HFFc6 (cell line): ENCODE results near the gene VEZF1. TPM values are rescaled to one million over a fixed set of nuclear protein-coding genes. Genes with fewer than 3 reads are reported as not detected.

Experiments
- DNase-seq: peaks from one replicate; pipeline ENCODE4 v3.0.0-alpha.2; 2018
- H3K27ac Mint-ChIP-seq: 2 replicates; pipeline ENCODE4 v1.8.0; 2020; ENCODE audit warnings: mild to moderate bottlenecking, mixed read lengths
- H3K27me3 Mint-ChIP-seq: 2 replicates; pipeline ENCODE4 v1.8.0; 2021; ENCODE audit warnings: mild to moderate bottlenecking, moderate library complexity, mixed read lengths; ENCODE audit not compliant: insufficient read depth
- H3K36me3 Mint-ChIP-seq: 2 replicates; pipeline ENCODE4 v1.8.0; 2021; ENCODE audit warnings: low read depth, mixed read lengths
- H3K4me1 Mint-ChIP-seq: 2 replicates; pipeline ENCODE4 v1.8.0; 2020; ENCODE audit warnings: low read depth, mixed read lengths
- H3K4me3 Mint-ChIP-seq: 2 replicates; pipeline ENCODE4 v1.8.0; 2020; ENCODE audit warnings: mild to moderate bottlenecking, moderate library complexity, mixed read lengths
- H3K9me3 Mint-ChIP-seq: 2 replicates; pipeline ENCODE4 v1.8.0; 2020; ENCODE audit warnings: mild to moderate bottlenecking, mixed read lengths
- total RNA-seq, 6 experiments: library from RNA; stranded (reverse); fragmentation: NEBNext Ultra II Directional; extraction: Animal tissue kit (Norgen Biotek cat#: 25700); gene quantifications; 2 replicates in 1 of 6; 3 replicates in 5 of 6; pipeline ENCODE4 v1.2.3, GENCODE V29; 2021
- TF ChIP-seq, protein P1 (sequence below): fragments of 200-600 bp; sonication (generic); IDR thresholded peaks from 2 replicates; pipeline ENCODE4 v1.5.0; 2021; ENCODE audit warnings: antibody characterized with exemption, mild to moderate bottlenecking

VEZF1 gene
- total RNA-seq, 6 experiments from 2014 or later: 41.7 to 56.5 (median 51.8) TPM

DNA sequence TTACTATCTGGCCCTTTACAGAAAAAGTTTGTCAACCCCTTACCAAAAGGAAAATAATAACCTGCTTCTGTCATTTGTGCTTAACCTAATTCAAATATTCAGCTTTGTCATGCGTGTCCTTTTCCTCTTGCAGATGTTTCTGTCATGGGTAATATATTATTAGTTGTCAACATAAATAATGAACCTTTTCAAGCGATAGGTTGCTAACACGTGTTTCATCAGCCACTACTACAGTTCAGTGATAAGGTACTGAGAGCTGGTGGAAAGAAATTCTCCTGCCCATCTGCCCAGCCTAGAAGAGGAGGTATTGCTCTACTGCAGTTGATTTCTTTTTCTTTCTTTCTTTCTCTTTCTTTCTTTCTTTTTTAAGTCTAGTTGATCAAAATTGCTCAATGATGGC lies 31.0 kb upstream of the VEZF1 start:
- Mint-ChIP-seq H3K4me3 (no peak overlapping the region), H3K9me3 (no peaks in the 10 kb centered on the region), H3K27me3 (peaks cover 3% of the 10 kb centered on the region), H3K36me3 (no peaks in the 10 kb centered on the region), H3K27ac (no peak overlapping the region), H3K4me1 (no peaks in the 10 kb centered on the region)
- TF ChIP-seq, protein P1, sequence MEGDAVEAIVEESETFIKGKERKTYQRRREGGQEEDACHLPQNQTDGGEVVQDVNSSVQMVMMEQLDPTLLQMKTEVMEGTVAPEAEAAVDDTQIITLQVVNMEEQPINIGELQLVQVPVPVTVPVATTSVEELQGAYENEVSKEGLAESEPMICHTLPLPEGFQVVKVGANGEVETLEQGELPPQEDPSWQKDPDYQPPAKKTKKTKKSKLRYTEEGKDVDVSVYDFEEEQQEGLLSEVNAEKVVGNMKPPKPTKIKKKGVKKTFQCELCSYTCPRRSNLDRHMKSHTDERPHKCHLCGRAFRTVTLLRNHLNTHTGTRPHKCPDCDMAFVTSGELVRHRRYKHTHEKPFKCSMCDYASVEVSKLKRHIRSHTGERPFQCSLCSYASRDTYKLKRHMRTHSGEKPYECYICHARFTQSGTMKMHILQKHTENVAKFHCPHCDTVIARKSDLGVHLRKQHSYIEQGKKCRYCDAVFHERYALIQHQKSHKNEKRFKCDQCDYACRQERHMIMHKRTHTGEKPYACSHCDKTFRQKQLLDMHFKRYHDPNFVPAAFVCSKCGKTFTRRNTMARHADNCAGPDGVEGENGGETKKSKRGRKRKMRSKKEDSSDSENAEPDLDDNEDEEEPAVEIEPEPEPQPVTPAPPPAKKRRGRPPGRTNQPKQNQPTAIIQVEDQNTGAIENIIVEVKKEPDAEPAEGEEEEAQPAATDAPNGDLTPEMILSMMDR: no peak
- DNase-seq: no peak

DNA sequence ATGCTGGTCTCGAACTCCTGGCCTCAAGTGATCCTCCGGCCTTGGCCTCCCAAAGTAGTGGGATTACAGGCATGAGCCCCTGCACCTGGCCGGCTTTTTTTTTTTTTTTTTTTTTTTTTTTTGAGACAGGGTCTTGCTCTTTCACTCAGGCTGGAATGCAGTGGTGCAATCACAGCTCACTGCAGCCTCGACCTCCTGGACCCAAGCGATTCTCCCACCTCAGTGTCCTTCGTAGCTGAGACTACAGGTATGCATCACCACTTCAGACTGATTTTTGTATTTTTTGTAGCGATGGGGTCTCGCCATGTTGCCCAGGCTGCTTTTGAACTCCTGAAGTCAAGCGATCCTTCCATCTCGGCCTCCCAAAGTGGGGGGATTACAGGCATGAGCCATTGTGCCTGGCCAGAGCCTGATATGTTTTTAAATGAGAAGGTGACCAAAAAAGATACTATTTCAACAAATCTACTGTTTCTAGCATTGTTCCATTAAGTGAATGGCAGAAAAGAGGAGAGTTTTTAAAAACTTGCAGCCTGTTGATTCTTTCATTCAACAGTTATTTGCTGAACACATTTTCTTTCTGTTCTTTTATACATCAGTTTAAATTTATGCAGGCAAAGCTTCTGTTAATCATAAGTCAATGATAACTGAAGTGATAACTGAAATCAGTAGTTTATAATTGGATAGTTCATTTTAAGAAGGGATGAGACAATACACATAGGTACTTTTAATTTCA lies 22.2 kb upstream of the VEZF1 start:
- H3K27me3 Mint-ChIP-seq: 0 out of 2 replicates have a peak, but pooled peaks cover 3% of the 10 kb centered on the region
- H3K9me3 Mint-ChIP-seq: no peaks in the 10 kb centered on the region
- no peak for DNase-seq
- H3K4me1 Mint-ChIP-seq: peaks cover 16% of the 10 kb centered on the region
- H3K36me3 Mint-ChIP-seq: peaks cover 18% of the 10 kb centered on the region
- H3K27ac Mint-ChIP-seq: no peak overlapping the region
- no peak overlapping the region for H3K4me3 Mint-ChIP-seq
- TF ChIP-seq, protein P1: no peak

DNA sequence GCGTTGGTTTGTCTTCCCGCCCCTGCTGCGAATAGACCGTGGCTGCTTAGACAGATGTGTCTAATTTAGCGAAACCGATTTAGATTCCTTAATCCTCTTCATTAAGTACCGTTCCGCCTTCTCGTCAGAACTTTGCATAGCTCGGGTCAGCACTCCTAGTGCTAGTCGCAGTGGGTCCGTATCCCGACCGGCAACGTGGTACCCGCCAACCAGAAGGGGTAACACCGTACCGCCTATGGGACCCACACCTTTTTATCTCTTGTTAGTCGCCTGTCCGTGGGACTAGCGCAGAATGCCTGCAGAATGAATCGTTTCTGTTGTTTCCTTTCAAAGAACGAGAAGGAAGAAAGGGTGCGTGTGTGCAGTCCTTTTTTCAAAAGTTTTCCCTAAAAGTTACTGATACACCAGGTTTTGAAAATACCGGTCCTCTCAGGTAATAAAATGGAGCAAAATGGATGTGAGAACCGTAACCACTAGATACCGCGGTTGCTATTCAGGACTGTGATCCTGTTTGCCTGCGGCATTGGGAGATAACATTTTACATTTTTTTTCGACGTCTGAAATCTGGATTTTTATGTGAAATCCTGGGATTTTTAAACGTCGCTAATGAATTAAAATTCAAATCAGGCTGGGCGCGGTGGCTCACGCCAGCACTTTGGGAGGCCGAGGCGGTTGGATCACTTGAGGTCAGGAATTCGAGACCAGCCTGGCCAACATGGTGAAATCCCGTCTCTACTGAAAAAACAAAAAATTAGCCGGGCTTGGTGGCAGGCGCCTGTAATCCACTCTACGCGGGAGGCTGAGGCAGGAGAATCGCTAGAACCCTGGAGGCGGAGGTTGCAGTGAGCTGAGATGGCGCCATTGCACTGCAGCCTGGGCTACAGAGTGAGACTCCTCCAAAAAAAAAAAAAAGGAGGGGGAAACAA lies 20.0 kb upstream of the VEZF1 start:
- Mint-ChIP-seq H3K4me3 (peak overlapping the region; percentile 97), H3K9me3 (no peaks in the 10 kb centered on the region), H3K36me3 (peaks cover 39% of the 10 kb centered on the region), H3K27ac (peak overlapping the region; percentile 99), H3K27me3 (0 out of 2 replicates have a peak, but pooled peaks cover 3% of the 10 kb centered on the region), H3K4me1 (peaks cover 38% of the 10 kb centered on the region)
- TF ChIP-seq, protein P1: no peak
- DNase-seq: no peak

DNA sequence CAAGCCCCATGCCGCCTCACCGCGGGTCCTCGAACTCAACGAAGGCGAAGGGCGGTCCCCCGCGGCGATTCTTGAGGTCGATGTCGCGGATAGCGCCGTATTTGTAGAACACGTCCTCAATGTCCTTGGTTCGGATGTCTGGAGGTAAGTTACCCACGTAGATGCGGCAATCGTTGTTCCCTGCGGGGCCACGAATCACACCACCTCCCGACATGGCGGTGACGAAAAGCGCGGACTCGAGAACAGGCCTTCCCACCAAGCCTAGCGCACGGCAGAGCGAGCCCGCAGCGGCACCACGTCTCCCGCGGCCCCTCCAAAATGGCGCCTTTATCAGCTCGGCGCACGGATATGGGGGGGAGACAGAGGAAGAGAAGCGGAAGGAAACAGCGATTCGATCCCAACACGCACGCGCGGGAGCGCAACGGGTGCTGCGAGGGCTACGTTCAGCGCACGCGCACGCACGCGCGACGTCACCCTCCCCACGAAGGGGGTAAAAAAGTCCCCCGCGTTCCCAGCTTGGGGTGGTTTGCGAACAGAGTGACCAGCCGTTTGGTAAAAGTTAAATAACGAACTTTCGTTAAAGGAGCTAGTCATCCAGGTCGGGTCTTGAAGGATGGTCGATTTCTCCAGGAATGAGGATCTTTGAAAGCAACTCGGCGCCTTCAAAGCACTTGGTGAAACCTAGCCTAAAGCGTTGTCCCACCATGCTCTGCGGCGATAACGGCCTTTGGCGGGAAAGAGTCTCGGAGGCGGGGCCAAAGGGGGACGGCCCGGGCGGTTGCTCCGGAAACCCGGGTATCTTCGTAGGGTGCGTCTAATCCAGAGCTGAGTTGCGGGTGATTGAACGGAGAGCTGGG lies 19.1 kb upstream of the VEZF1 start, which contains the start of gene SRSF1:
SRSF1 (minus strand) TSS at position 323 of the 857 bp plus-strand sequence; CDS start at position 214, 109 bp downstream.
- Mint-ChIP-seq H3K4me1 (peaks cover 47% of the 10 kb centered on the region), H3K27ac (peak within 1 kb of the TSS; percentile 99), H3K27me3 (0 out of 2 replicates have a peak, but pooled peaks cover 3% of the 10 kb centered on the region), H3K4me3 (peak within 1 kb of the TSS; percentile 97), H3K36me3 (peaks cover 48% of the 10 kb centered on the region), H3K9me3 (no peaks in the 10 kb centered on the region)
- peak; percentile 96 for DNase-seq
- TF ChIP-seq, protein P1: no peak

GRCh38 chr17:58006560-58006923 lies 18.5 kb upstream of the VEZF1 start:
- peak; percentile 46 for DNase-seq
- Mint-ChIP-seq H3K4me1 (peaks cover 53% of the 10 kb centered on the region), H3K27ac (peak overlapping the region; percentile 99), H3K36me3 (peaks cover 54% of the 10 kb centered on the region), H3K27me3 (0 out of 2 replicates have a peak, but pooled peaks cover 3% of the 10 kb centered on the region), H3K9me3 (no peaks in the 10 kb centered on the region), H3K4me3 (peak overlapping the region; percentile 97)
- TF ChIP-seq, protein P1: no peak
